Kidney glomerular epithelial cell (primary cell): ENCODE measurements around the gene GNPTG.

Source experiments
- DNase-seq: peaks from one replicate; lab custom pipeline; 2025; lab: John Stamatoyannopoulos, UW

Gene GNPTG

GRCh38 chr16:1371054-1371978 lies 19.6 kb downstream of the GNPTG start:
- no peak for DNase-seq

GRCh38 chr16:1372292-1372950 lies 20.7 kb downstream of the GNPTG start:
- DNase-seq = no peak

- no peak for DNase-seq
Observed at GRCh38 chr16:1374418-1375297, 22.9 kb downstream of the GNPTG start.

GRCh38 chr16:1375298-1375640 lies 23.5 kb downstream of the GNPTG start:
- DNase-seq = no peak

GRCh38 chr16:1375741-1376410 lies 24.1 kb downstream of the GNPTG start:
- DNase-seq = no peak

GRCh38 chr16:1377406-1378010 lies 25.8 kb downstream of the GNPTG start:
- DNase-seq = no peak

GRCh38 chr16:1378087-1378803 lies 26.5 kb downstream of the GNPTG start:
- no peak for DNase-seq

- DNase-seq = peak; percentile 68
Observed at GRCh38 chr16:1378804-1379303, 27.1 kb downstream of the GNPTG start.

- DNase-seq = no peak
Observed at GRCh38 chr16:1379304-1380076, 27.8 kb downstream of the GNPTG start.

- DNase-seq = no peak
Observed at GRCh38 chr16:1380195-1380594, 28.5 kb downstream of the GNPTG start.

GRCh38 chr16:1381612-1382406 lies 30.1 kb downstream of the GNPTG start:
- DNase-seq = no peak

- no peak for DNase-seq
Observed at GRCh38 chr16:1383556-1383955, 31.8 kb downstream of the GNPTG start.

GRCh38 chr16:1385232-1385631 lies 33.5 kb downstream of the GNPTG start:
- no peak for DNase-seq

- DNase-seq = no peak
Observed at GRCh38 chr16:1387331-1387730, 35.6 kb downstream of the GNPTG start.

- no peak for DNase-seq
Observed at GRCh38 chr16:1389762-1390161, 38.0 kb downstream of the GNPTG start.

- DNase-seq = no peak
Observed at GRCh38 chr16:1390239-1390779, 38.6 kb downstream of the GNPTG start.

GRCh38 chr16:1392826-1393225 lies 41.1 kb downstream of the GNPTG start:
- DNase-seq = no peak

- DNase-seq = no peak
Observed at GRCh38 chr16:1393613-1394176, 42.0 kb downstream of the GNPTG start.
